Mucosa of stomach (tissue), 1 donor: ENCODE results near the gene SNRPA.
A peak's percentile ranks its signal among the peaks of the same experiment; 100 is the strongest.
"Not testable (repeated sequence)": the region's sequence is repeated elsewhere in the genome, so short reads cannot be mapped to it uniquely, and the experiment has no call there.

Experiments
- H3K27me3 ChIP-seq: one replicate; pipeline ENCODE4 v1.7.0; 2013; ENCODE audit warnings: mild to moderate bottlenecking, low read length; ENCODE audit not compliant: control insufficient read depth, insufficient read depth
- H3K36me3 ChIP-seq: one replicate; pipeline ENCODE4 v1.7.0; 2013; ENCODE audit warnings: low read length; ENCODE audit not compliant: control insufficient read depth, insufficient read depth
- H3K4me1 ChIP-seq: one replicate; pipeline ENCODE4 v1.7.0; 2013; ENCODE audit warnings: mild to moderate bottlenecking, low read length; ENCODE audit not compliant: control insufficient read depth, insufficient read depth
- H3K4me3 ChIP-seq: one replicate; pipeline ENCODE4 v1.7.0; 2013; ENCODE audit warnings: low read length
- H3K9ac ChIP-seq: one replicate; pipeline ENCODE4 v1.7.0; 2013; ENCODE audit warnings: mild to moderate bottlenecking, low read length, moderate library complexity
- H3K9me3 ChIP-seq: one replicate; pipeline ENCODE4 v1.7.0; 2013; ENCODE audit warnings: mild to moderate bottlenecking, low read length, moderate library complexity; ENCODE audit not compliant: control insufficient read depth
- donor health status: Pancreatic carcinoma.

Gene SNRPA

GRCh38 chr19:40776364-40776763 lies 25.4 kb downstream of the SNRPA start:
- no peaks in the 10 kb centered on the region for H3K27me3 ChIP-seq
- H3K4me1 ChIP-seq = peaks cover 24% of the 10 kb centered on the region
- no peaks in the 10 kb centered on the region for H3K9me3 ChIP-seq
- no peak overlapping the region for H3K9ac ChIP-seq
- no peak overlapping the region for H3K4me3 ChIP-seq
- no peaks in the 10 kb centered on the region for H3K36me3 ChIP-seq

GRCh38 chr19:40776932-40777644 lies 26.1 kb downstream of the SNRPA start:
- Histone ChIP-seq H3K36me3 (no peaks in the 10 kb centered on the region), H3K4me3 (peak overlapping the region; percentile 52), H3K4me1 (peaks cover 24% of the 10 kb centered on the region)

GRCh38 chr19:40777645-40777936 lies 26.6 kb downstream of the SNRPA start:
- Histone ChIP-seq H3K36me3 (no peaks in the 10 kb centered on the region), H3K9ac (peak overlapping the region; percentile 83), H3K9me3 (no peaks in the 10 kb centered on the region), H3K27me3 (no peaks in the 10 kb centered on the region), H3K4me1 (peaks cover 24% of the 10 kb centered on the region), H3K4me3 (peak overlapping the region; percentile 52)

More at GRCh38 chr19:40776932-40777644, 26.1 kb downstream of the SNRPA start:
- Histone ChIP-seq H3K27me3 (no peaks in the 10 kb centered on the region), H3K9ac (peak overlapping the region; percentile 83), H3K9me3 (no peaks in the 10 kb centered on the region)

- Histone ChIP-seq H3K27me3 (no peaks in the 10 kb centered on the region), H3K9me3 (no peaks in the 10 kb centered on the region), H3K4me1 (peaks cover 24% of the 10 kb centered on the region), H3K9ac (peak within 1 kb of the TSS; percentile 83), H3K4me3 (peak within 1 kb of the TSS; percentile 84), H3K36me3 (no peaks in the 10 kb centered on the region)
Observed at GRCh38 chr19:40777937-40778705, 27.1 kb downstream of the SNRPA start, which contains the start of gene RAB4B. Gene RAB4B, plus strand, starts transcription at chr19:40778247. Its CDS starts 129 bp downstream, at chr19:40778376.

- Histone ChIP-seq H3K4me1 (peaks cover 24% of the 10 kb centered on the region), H3K36me3 (no peaks in the 10 kb centered on the region), H3K9ac (peak overlapping the region; percentile 83), H3K27me3 (no peaks in the 10 kb centered on the region), H3K9me3 (no peaks in the 10 kb centered on the region), H3K4me3 (peak overlapping the region; percentile 84)
Observed at GRCh38 chr19:40778706-40779284, 27.8 kb downstream of the SNRPA start.

GRCh38 chr19:40780582-40780981 lies 29.6 kb downstream of the SNRPA start:
- no peaks in the 10 kb centered on the region for H3K27me3 ChIP-seq
- H3K36me3 ChIP-seq = no peaks in the 10 kb centered on the region
- no peaks in the 10 kb centered on the region for H3K9me3 ChIP-seq
- H3K4me3 ChIP-seq = no peak overlapping the region
- H3K9ac ChIP-seq = no peak overlapping the region
- H3K4me1 ChIP-seq = peaks cover 14% of the 10 kb centered on the region

GRCh38 chr19:40781140-40781539 lies 30.1 kb downstream of the SNRPA start:
- Histone ChIP-seq H3K36me3 (no peaks in the 10 kb centered on the region), H3K9ac (no peak overlapping the region), H3K9me3 (no peaks in the 10 kb centered on the region), H3K4me1 (peaks cover 14% of the 10 kb centered on the region), H3K4me3 (no peak overlapping the region), H3K27me3 (no peaks in the 10 kb centered on the region)

- Histone ChIP-seq H3K9me3 (no peaks in the 10 kb centered on the region), H3K27me3 (no peaks in the 10 kb centered on the region), H3K36me3 (no peaks in the 10 kb centered on the region), H3K4me3 (no peak overlapping the region), H3K4me1 (peaks cover 7% of the 10 kb centered on the region), H3K9ac (no peak overlapping the region)
Observed at GRCh38 chr19:40783711-40784110, 32.7 kb downstream of the SNRPA start.

- not testable (repeated sequence) for H3K4me3 ChIP-seq, H3K27me3 ChIP-seq, H3K36me3 ChIP-seq, H3K9me3 ChIP-seq, H3K9ac ChIP-seq, H3K4me1 ChIP-seq
Observed at GRCh38 chr19:40784146-40784545, 33.1 kb downstream of the SNRPA start.

GRCh38 chr19:40785526-40785925 lies 34.5 kb downstream of the SNRPA start:
- Histone ChIP-seq H3K9me3 (no peaks in the 10 kb centered on the region), H3K9ac (no peak overlapping the region), H3K36me3 (no peaks in the 10 kb centered on the region), H3K27me3 (no peaks in the 10 kb centered on the region), H3K4me1 (no peaks in the 10 kb centered on the region), H3K4me3 (no peak overlapping the region)

GRCh38 chr19:40786060-40787037 lies 35.3 kb downstream of the SNRPA start:
- Histone ChIP-seq H3K4me1 (peaks cover 2% of the 10 kb centered on the region), H3K9ac (no peak overlapping the region), H3K27me3 (no peaks in the 10 kb centered on the region), H3K9me3 (no peaks in the 10 kb centered on the region), H3K4me3 (no peak overlapping the region), H3K36me3 (no peaks in the 10 kb centered on the region)
